Ovary (tissue), 9 donors: ENCODE results near the gene ITSN1. TPM values are rescaled to one million over a fixed set of nuclear protein-coding genes. Genes with fewer than 3 reads are reported as not detected.

Experiments used
- DNase-seq, 5 donors: peaks; one replicate each; pipeline ENCODE4 v3.0.0-alpha.2; 2019 to 2020
- H3K27ac ChIP-seq, 2 donors: fragments of 200-600 bp; one replicate each; pipeline versions ENCODE4 v1.5.1 to v1.8.0; 2019 to 2022
- H3K27me3 ChIP-seq: fragments of 200-600 bp; one replicate; pipeline ENCODE4 v1.8.0; 2022
- H3K36me3 ChIP-seq: fragments of 200-600 bp; sonication (generic); one replicate; pipeline ENCODE4 v1.5.1; 2019
- H3K4me1 ChIP-seq: one replicate; pipeline ENCODE4 v1.8.1; 2013; ENCODE audit warnings: mild to moderate bottlenecking, moderate library complexity; ENCODE audit not compliant: insufficient read depth
- H3K4me3 ChIP-seq: fragments of 200-600 bp; sonication (generic); one replicate; pipeline ENCODE4 v1.5.1; 2017
- H3K9me3 ChIP-seq, 2 donors: fragments of 200-600 bp in 1 of 2; sonication (generic) in 1 of 2; one replicate each; pipeline versions ENCODE4 v1.5.1 to v1.8.1; 2013 to 2019; ENCODE audit warnings: mild to moderate bottlenecking in 1 of 2, moderate library complexity in 1 of 2
- CTCF ChIP-seq, 3 donors: fragments of 450-650 bp in 2 of 3; fragments of 200-600 bp in 1 of 3; IDR thresholded peaks; one replicate each; pipeline versions ENCODE4 v1.5.1 to v1.8.0; 2016 to 2022; ENCODE audit warnings: antibody characterized with exemption in 3 of 3, mild to moderate bottlenecking in 1 of 3
- EP300 ChIP-seq: sonication (generic); formaldehyde crosslinking; IDR thresholded peaks from one replicate; pipeline ENCODE4 v1.6.1; 2017; ENCODE audit warnings: antibody characterized with exemption
- POLR2A ChIP-seq: fragments of 450-650 bp; IDR thresholded peaks from one replicate; pipeline ENCODE4 v1.6.1; 2017; ENCODE audit warnings: antibody characterized with exemption, mild to moderate bottlenecking, moderate library complexity
- WGBS, 3 donors: extraction: QIAGEN DNeasy Blood & Tissue Kit in 1 of 3; methylation state at CpG; one replicate each; pipeline versions ENCODE4 v1.1.5 to v1.1.7; 2013 to 2017; 5-methylcytosine and 5-hydroxymethylcytosine counted together
- intact Hi-C, 4 donors: fragments of 100-400 bp; cut with DNase I; formaldehyde crosslinking; loops; one replicate each; pipeline versions ENCODE4 v1.11.0 to v1.15.1; 2022 to 2023
- polyA plus RNA-seq, 2 donors: library from polyadenylated mRNA; stranded (reverse); fragments of 200-250 nt in 1 of 2; fragments of 350-450 nt in 1 of 2; fragmentation: Illumina TruSeq in 1 of 2; extraction: RNeasy Lipid Tissue Mini Kit (QIAGEN cat#74804) in 1 of 2; gene quantifications; one replicate each; pipeline ENCODE4 v1.2.3, GENCODE V29; 2013 to 2014
- total RNA-seq, 7 donors: library from RNA; depleted of rRNA in 2 of 7; stranded (reverse); fragments of >200 nt in 2 of 7; fragmentation: NEBNext Ultra II Directional in 3 of 7; extraction: Animal tissue kit (Norgen Biotek cat#: 25700) in 3 of 7; gene quantifications; one replicate each; pipeline versions ENCODE4 v1.1.0 to v1.2.4, GENCODE V29; 2016 to 2023
- donor health status: DM: no; HTN: no; CAD: no; lungs with moderate emphysema.
- donor health status: DM: no; HTN: no; CAD: no.
- donor health status: Bipolar disorder and iron deficiency.
- donor health status: DM: yes; HTN: yes; CAD: no.
- donor health status: DM: no; HTN: no; CAD: no.
- donor health status: DM: yes; HTN: yes; CAD: no.

ITSN1 gene
- total and polyA plus RNA-seq, 9 donors = 22.6 to 61.3 (median 36.4) TPM

- Histone ChIP-seq H3K27ac (no peak overlapping the region), H3K4me1 (peaks cover 7% of the 10 kb centered on the region), H3K27me3 (no peaks in the 10 kb centered on the region), H3K9me3 (no peaks in the 10 kb centered on the region), H3K4me3 (no peak overlapping the region), H3K36me3 (no peaks in the 10 kb centered on the region)
- intact Hi-C loops = no loop called here
- no peak for TF ChIP-seq POLR2A
- TF ChIP-seq CTCF (IDR thresholded peaks at IDR 0.05) = no peak
- TF ChIP-seq EP300 = no peak
- WGBS, 3 donors = 97 to 99% (median 98%) methylated on average over 9 of the region's 9 CpGs
- DNase-seq = no peak
These were observed 35.1 kb downstream of the ITSN1 start for GRCh38 chr21:33677450-33677849.

DNA sequence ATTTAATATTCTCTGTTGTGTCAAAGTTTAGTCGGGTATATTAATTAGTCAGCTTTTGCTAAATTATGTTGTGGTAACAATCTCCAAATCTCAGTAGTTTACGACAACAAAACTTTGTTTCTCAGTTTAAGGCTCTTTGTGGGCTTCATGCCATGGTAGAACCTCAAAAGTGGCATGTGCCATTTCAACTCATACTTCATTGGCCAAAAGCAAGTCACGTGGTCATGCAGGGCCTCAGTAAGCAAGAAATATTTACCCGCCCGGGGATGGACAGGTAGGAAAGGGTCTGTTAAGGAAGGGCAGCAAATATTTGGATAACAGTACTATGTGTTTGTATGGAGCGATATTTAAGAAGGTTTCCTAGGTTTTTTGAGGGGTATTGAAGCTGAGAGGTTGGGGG lies 38.6 kb downstream of the ITSN1 start:
- 80 to 90% (median 83%) methylated on average over 6 of the region's 6 CpGs for WGBS, 3 donors
- H3K4me3 ChIP-seq = no peak overlapping the region
- peaks cover 10% of the 10 kb centered on the region for H3K4me1 ChIP-seq
- no peak for DNase-seq
- no peaks in the 10 kb centered on the region for H3K27me3 ChIP-seq
- intact Hi-C loops = no loop called here
- H3K36me3 ChIP-seq = no peaks in the 10 kb centered on the region
- no peaks in the 10 kb centered on the region for H3K9me3 ChIP-seq
- H3K27ac ChIP-seq = no peak overlapping the region
- TF ChIP-seq EP300 (no peak), POLR2A (no peak), CTCF (IDR thresholded peaks at IDR 0.05) (no peak)

DNA sequence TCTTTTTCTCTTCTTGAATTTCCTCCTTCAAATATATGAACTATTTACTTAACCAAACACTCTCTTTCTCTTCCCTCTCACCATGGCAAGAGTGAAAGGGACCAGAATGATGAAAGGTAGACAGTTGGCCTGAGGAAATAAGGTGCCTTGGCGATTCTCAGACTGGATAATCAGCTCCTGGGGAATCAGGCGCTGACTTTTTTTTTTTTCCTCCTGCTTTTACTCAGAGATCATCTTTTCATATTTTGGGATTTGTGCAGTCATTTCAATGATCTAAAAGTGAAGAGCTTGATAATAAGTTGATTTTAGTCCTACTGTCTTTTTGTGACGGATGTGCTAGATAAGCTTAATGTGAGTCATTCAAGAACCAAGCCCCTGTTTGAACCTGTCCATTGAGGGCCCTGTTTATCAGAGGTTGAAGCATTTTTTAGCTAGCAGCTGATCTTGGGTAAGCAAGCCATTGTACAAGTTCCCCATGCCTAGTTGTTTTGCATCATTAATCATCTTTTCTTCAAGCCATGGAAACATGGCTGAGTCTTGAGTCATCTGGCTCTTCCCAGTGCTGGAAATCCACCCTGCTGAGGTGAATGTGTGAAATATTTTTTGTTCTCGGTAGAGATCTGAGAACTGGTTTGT lies 40.8 kb downstream of the ITSN1 start:
- no peak overlapping the region for H3K27ac ChIP-seq

DNA sequence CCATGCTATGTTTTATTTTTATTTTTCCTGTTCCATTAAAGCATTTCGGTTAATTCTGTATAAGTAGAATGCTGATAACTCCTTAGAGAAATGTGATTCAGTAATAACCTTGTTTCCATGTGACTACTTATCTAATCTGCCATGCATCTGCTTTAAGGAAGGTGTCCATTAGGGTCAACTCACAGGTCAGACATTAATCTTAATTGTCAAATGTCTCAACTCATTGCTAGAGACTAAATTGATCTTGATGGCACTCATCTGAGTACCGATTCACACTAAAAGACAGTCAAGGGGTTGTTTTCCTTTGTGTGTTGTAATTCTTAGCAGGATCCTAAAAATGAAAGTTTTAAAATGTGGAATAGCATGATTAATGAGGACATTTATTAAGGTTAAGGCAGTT lies 41.8 kb downstream of the ITSN1 start:
- intact Hi-C loops = no loop called here
- no peak for TF ChIP-seq CTCF (IDR thresholded peaks at IDR 0.05)
- no peak for TF ChIP-seq POLR2A
- no peak for TF ChIP-seq EP300
- Histone ChIP-seq H3K4me1 (peaks cover 12% of the 10 kb centered on the region), H3K4me3 (no peak overlapping the region), H3K9me3 (no peaks in the 10 kb centered on the region), H3K36me3 (no peaks in the 10 kb centered on the region), H3K27me3 (no peaks in the 10 kb centered on the region), H3K27ac (peak overlapping the region in 1 of 2 donors; percentile 49)
- DNase-seq = no peak
- WGBS, 3 donors = 28 to 40% (median 35%) methylated on average over 2 of the region's 2 CpGs

More for the DNA sequence above, 40.8 kb downstream of the ITSN1 start:
- TF ChIP-seq EP300 = no peak
- no peak for TF ChIP-seq CTCF (IDR thresholded peaks at IDR 0.05)
- no peak for TF ChIP-seq POLR2A
- no peak for DNase-seq
- H3K4me3 ChIP-seq = no peak overlapping the region
- H3K36me3 ChIP-seq = no peaks in the 10 kb centered on the region
- intact Hi-C loops = no loop called here
- 61 to 70% (median 66%) methylated on average over 4 of the region's 4 CpGs for WGBS, 3 donors
- no peaks in the 10 kb centered on the region for H3K27me3 ChIP-seq
- H3K4me1 ChIP-seq = peaks cover 13% of the 10 kb centered on the region
- H3K9me3 ChIP-seq = no peaks in the 10 kb centered on the region
